GM23338 (cell line): ENCODE results near the gene FBXW11.

Experiments
- CREB1 ChIP-seq: fragments of 250-450 bp; sonication (Bioruptor Pico); IDR thresholded peaks from 2 replicates; pipeline ENCODE4 v1.5.0; 2020; ENCODE audit warnings: low read depth, mild to moderate bottlenecking, moderate library complexity
- CTCF ChIP-seq, 2 experiments: fragments of 200-600 bp in 1 of 2; sonication (generic) in 1 of 2; conservative IDR thresholded peaks; 2 replicates each; pipeline versions ENCODE4 v1.5.1 to v1.6.1; 2016 to 2017; ENCODE audit warnings: antibody characterized with exemption in 2 of 2, low read depth in 2 of 2, mild to moderate bottlenecking in 2 of 2, moderate library complexity in 1 of 2
- ETS1 ChIP-seq: IDR thresholded peaks from 2 replicates; pipeline ENCODE4 v1.6.1; 2016; ENCODE audit warnings: antibody characterized with exemption
- EZH2 ChIP-seq: fragments of 200-600 bp; sonication (generic); IDR thresholded peaks from one replicate; pipeline ENCODE4 v1.8.0; 2017; ENCODE audit warnings: antibody characterized with exemption, mild to moderate bottlenecking, low read depth; ENCODE audit not compliant: unreplicated experiment
- EZH2phosphoT487 ChIP-seq: fragments of 200-600 bp; sonication (generic); IDR thresholded peaks from one replicate; pipeline ENCODE4 v1.8.1; 2018; ENCODE audit warnings: antibody characterized with exemption; ENCODE audit not compliant: unreplicated experiment
- JUNB ChIP-seq: IDR thresholded peaks from one replicate; pipeline ENCODE4 v1.6.1; 2016; ENCODE audit warnings: antibody characterized with exemption; ENCODE audit not compliant: unreplicated experiment
- NANOG ChIP-seq: IDR thresholded peaks from 2 replicates; pipeline ENCODE4 v1.6.1; 2016; ENCODE audit warnings: antibody characterized with exemption, borderline replicate concordance
- POLR2AphosphoS5 ChIP-seq: IDR thresholded peaks from 2 replicates; pipeline ENCODE4 v1.6.1; 2016; ENCODE audit warnings: antibody characterized with exemption, low read depth
- STAT1 ChIP-seq: IDR thresholded peaks from one replicate; pipeline ENCODE4 v1.6.1; 2016; ENCODE audit warnings: antibody characterized with exemption; ENCODE audit not compliant: unreplicated experiment
- ZNF114 ChIP-seq: fragments of 250-450 bp; sonication (Bioruptor Pico); IDR thresholded peaks from 2 replicates; pipeline ENCODE4 v1.5.0; 2020; ENCODE audit warnings: mild to moderate bottlenecking, moderate library complexity
- ZNF331 ChIP-seq: fragments of 250-450 bp; sonication (Bioruptor Pico); IDR thresholded peaks from 2 replicates; pipeline ENCODE4 v1.5.0; 2020; ENCODE audit warnings: low read depth, mild to moderate bottlenecking, moderate library complexity
- ZNF462 ChIP-seq: fragments of 250-450 bp; sonication (Bioruptor Pico); IDR thresholded peaks from 2 replicates; pipeline ENCODE4 v1.5.0; 2020; ENCODE audit warnings: mild to moderate bottlenecking, moderate library complexity
- TF ChIP-seq, protein P1 (sequence below): IDR thresholded peaks from one replicate; pipeline ENCODE4 v1.6.1; 2018; ENCODE audit warnings: antibody characterized with exemption; ENCODE audit not compliant: unreplicated experiment

GRCh38 chr5:171989276-171989675 is 17.2 kb downstream of the FBXW11 start:
- TF ChIP-seq CTCF (conservative IDR thresholded peaks at IDR 0.05; ENCODE audit: low read depth in 2 of 2): no peak
- TF ChIP-seq, protein P1, sequence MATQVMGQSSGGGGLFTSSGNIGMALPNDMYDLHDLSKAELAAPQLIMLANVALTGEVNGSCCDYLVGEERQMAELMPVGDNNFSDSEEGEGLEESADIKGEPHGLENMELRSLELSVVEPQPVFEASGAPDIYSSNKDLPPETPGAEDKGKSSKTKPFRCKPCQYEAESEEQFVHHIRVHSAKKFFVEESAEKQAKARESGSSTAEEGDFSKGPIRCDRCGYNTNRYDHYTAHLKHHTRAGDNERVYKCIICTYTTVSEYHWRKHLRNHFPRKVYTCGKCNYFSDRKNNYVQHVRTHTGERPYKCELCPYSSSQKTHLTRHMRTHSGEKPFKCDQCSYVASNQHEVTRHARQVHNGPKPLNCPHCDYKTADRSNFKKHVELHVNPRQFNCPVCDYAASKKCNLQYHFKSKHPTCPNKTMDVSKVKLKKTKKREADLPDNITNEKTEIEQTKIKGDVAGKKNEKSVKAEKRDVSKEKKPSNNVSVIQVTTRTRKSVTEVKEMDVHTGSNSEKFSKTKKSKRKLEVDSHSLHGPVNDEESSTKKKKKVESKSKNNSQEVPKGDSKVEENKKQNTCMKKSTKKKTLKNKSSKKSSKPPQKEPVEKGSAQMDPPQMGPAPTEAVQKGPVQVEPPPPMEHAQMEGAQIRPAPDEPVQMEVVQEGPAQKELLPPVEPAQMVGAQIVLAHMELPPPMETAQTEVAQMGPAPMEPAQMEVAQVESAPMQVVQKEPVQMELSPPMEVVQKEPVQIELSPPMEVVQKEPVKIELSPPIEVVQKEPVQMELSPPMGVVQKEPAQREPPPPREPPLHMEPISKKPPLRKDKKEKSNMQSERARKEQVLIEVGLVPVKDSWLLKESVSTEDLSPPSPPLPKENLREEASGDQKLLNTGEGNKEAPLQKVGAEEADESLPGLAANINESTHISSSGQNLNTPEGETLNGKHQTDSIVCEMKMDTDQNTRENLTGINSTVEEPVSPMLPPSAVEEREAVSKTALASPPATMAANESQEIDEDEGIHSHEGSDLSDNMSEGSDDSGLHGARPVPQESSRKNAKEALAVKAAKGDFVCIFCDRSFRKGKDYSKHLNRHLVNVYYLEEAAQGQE: no peak
- no peak for TF ChIP-seq EZH2
- TF ChIP-seq ZNF331 (CRISPR knock-in tag): no peak
- TF ChIP-seq CREB1 (CRISPR knock-in tag): no peak
- TF ChIP-seq POLR2AphosphoS5: no peak
- no peak for TF ChIP-seq ETS1
- no peak for TF ChIP-seq JUNB
- no peak for TF ChIP-seq NANOG
- no peak for TF ChIP-seq ZNF114
- TF ChIP-seq EZH2phosphoT487: no peak
- TF ChIP-seq STAT1: no peak
- no peak for TF ChIP-seq ZNF462 (CRISPR knock-in tag)
